NCI-H146 treated with DMSO at 0.1 percent for 48 hours (cell line): Measurements from ENCODE around the gene P4HA3.
A peak's percentile ranks its signal among the peaks of the same experiment; 100 is the strongest.
"Not testable (repeated sequence)": the region's sequence is repeated elsewhere in the genome, so short reads cannot be mapped to it uniquely, and the experiment has no call there.

Source experiments
- DNase-seq: peaks from one replicate; lab custom pipeline; 2025; ENCODE audit not compliant: unreplicated experiment; lab: John Stamatoyannopoulos, UW

The P4HA3 gene

GRCh38 chr11:74311352-74311926 is at the start of gene P4HA3:
Gene P4HA3 (minus strand): TSS chr11:74311640. CDS start chr11:74311611, 29 bp downstream.
- DNase-seq = peak; percentile 25

GRCh38 chr11:74357449-74357848 is 46.0 kb upstream of the P4HA3 start:
- no peak for DNase-seq

- DNase-seq = no peak
Observed at GRCh38 chr11:74355626-74356025, 44.2 kb upstream of the P4HA3 start.

GRCh38 chr11:74354036-74354435 is 42.6 kb upstream of the P4HA3 start:
- DNase-seq = no peak

GRCh38 chr11:74347381-74347780 is 35.9 kb upstream of the P4HA3 start:
- peak; percentile 47 for DNase-seq

GRCh38 chr11:74345420-74345819 is 34.0 kb upstream of the P4HA3 start:
- no peak for DNase-seq

GRCh38 chr11:74341921-74342320 is 30.5 kb upstream of the P4HA3 start:
- no peak for DNase-seq

- DNase-seq = no peak
Observed at GRCh38 chr11:74339619-74340018, 28.2 kb upstream of the P4HA3 start.

GRCh38 chr11:74338963-74339362 is 27.5 kb upstream of the P4HA3 start:
- no peak for DNase-seq

- no peak for DNase-seq
Observed at GRCh38 chr11:74333193-74333592, 21.8 kb upstream of the P4HA3 start.

- no peak for DNase-seq
Observed at GRCh38 chr11:74332291-74332690, 20.9 kb upstream of the P4HA3 start.

GRCh38 chr11:74331000-74331399 is 19.6 kb upstream of the P4HA3 start:
- not testable (repeated sequence) for DNase-seq

GRCh38 chr11:74330075-74330858 is 18.8 kb upstream of the P4HA3 start:
- DNase-seq = no peak

GRCh38 chr11:74327076-74327475 is 15.6 kb upstream of the P4HA3 start:
- no peak for DNase-seq

GRCh38 chr11:74326665-74327064 is 15.2 kb upstream of the P4HA3 start:
- DNase-seq = no peak

GRCh38 chr11:74325649-74326645 is 14.5 kb upstream of the P4HA3 start:
- DNase-seq = no peak

GRCh38 chr11:74322667-74323066 is 11.2 kb upstream of the P4HA3 start:
- DNase-seq = no peak

- peak; percentile 34 for DNase-seq
Observed at GRCh38 chr11:74321487-74322188, 10.2 kb upstream of the P4HA3 start.

- no peak for DNase-seq
Observed at GRCh38 chr11:74320538-74320937, 9.1 kb upstream of the P4HA3 start.

- no peak for DNase-seq
Observed at GRCh38 chr11:74319139-74319816, 7.8 kb upstream of the P4HA3 start.
